Nasal cavity respiratory epithelium epithelial cell of viscerocranial mucosa (primary cell): ENCODE results near the gene PGGT1B. TPM values are rescaled to one million over a fixed set of nuclear protein-coding genes. Genes with fewer than 3 reads are reported as not detected.

Source experiments
- total RNA-seq: library from RNA; depleted of rRNA; stranded (reverse); fragments of >200 nt; gene quantifications from 2 replicates; pipeline ENCODE4 v1.2.3, GENCODE V29; 2014

The PGGT1B gene
- total RNA-seq = 21.2 and 25.6 TPM in 2 replicates

GRCh38 chr5:115262321-115263077, at the start of gene PGGT1B:
PGGT1B (minus strand) TSS chr5:115262877; CDS start chr5:115262851, 26 bp downstream.

DNA sequence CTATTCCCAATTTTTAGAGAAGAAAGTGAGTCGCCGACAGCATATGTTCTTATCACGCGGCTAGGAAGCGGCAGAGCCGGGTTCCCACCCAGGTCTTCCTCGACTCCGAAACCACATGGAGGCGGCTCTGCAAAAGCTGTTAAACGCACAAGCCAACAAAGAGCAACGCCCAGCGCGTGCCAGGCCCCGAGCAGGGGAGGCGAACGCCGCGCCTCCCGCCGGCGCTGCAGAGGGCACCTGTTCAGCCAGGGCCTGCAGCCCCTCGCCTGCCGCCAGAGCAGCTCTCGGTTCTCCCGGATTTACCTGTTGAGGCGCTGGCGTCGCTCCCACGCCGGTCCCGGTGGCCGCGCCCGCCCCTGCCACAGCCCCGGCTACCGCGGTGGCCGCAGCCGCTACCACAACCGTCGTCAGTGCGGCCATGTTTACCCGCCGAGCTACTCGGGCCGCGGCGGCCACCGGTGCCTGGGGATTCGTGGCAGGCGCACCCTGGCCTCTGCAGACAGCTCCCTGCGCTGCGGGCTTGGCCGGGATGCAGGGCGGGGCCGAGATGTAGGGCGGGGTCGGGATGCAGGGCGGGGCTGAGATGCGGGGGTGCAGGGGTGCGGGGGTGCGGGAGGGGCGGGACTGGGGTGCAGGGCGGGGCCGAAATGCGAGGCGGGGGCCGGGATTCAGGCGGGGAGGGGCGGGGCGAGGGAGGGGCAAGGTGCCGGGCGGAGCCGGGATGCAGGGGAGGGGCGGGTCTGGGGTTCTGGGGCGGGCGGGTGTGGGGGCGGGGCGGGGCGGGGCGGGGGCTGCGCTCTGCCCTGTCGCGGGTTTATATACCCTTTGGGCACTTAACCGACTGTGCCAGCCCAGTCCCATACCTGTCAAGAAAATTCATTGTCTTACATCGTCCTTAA, 33.7 kb upstream of the PGGT1B start, which contains the start of gene CCDC112:
CCDC112 (minus strand) TSS at position 531 of the 899 bp plus-strand sequence; CDS start at position 420, 111 bp downstream.

GRCh38 chr5:115169487-115170133, 93.1 kb downstream of the PGGT1B start, which contains the start of gene TRIM36:
TRIM36 (minus strand) TSS chr5:115169908; CDS start chr5:115169634, 274 bp downstream.

Other genes starting within 250 kb of the PGGT1B start
- 0.71 and 1.4 TPM in 2 replicates for gene TRIM36, start 93.0 kb downstream of the PGGT1B start, total RNA-seq
- 6.5 and 7.0 TPM in 2 replicates for gene CCDC112, start 33.8 kb upstream of the PGGT1B start, total RNA-seq